Transverse colon (tissue), 4 donors: ENCODE measurements around the gene TMEM106C. TPM values are rescaled to one million over a fixed set of nuclear protein-coding genes. Genes with fewer than 3 reads are reported as not detected.

Experiments used
- DNase-seq: peaks from one replicate; pipeline ENCODE4 v3.0.0-alpha.2; 2019
- H3K27ac ChIP-seq, 4 donors: fragments of 200-600 bp; sonication (generic); 2 replicates each; pipeline ENCODE4 v1.5.1; 2016 to 2018; ENCODE audit warnings: inconsistent platforms in 4 of 4
- H3K27me3 ChIP-seq: fragments of 200-600 bp; sonication (generic); 2 replicates; pipeline ENCODE4 v1.5.1; 2017; ENCODE audit warnings: inconsistent platforms
- H3K36me3 ChIP-seq, 4 donors: fragments of 200-600 bp; sonication (generic); 2 replicates each; pipeline ENCODE4 v1.5.1; 2017 to 2019; ENCODE audit warnings: inconsistent platforms in 4 of 4
- H3K4me1 ChIP-seq, 4 donors: fragments of 200-600 bp; sonication (generic); 2 replicates each; pipeline ENCODE4 v1.5.1; 2017 to 2020; ENCODE audit warnings: inconsistent platforms in 4 of 4
- H3K4me3 ChIP-seq, 4 donors: fragments of 200-600 bp; sonication (generic); 1 replicate in 1 of 4; 2 replicates in 3 of 4; pipeline versions ENCODE4 v1.5.1 to v1.6.1; 2017 to 2019; ENCODE audit warnings: inconsistent platforms in 4 of 4
- H3K9me3 ChIP-seq, 2 donors: fragments of 200-600 bp; sonication (generic); 2 replicates each; pipeline ENCODE4 v1.5.1; 2017 to 2019; ENCODE audit warnings: inconsistent platforms in 2 of 2
- EP300 ChIP-seq: sonication (generic); formaldehyde crosslinking; IDR thresholded peaks from one replicate; pipeline ENCODE4 v1.6.1; 2017; ENCODE audit warnings: antibody characterized with exemption, low read depth
- POLR2A ChIP-seq: fragments of 450-650 bp; IDR thresholded peaks from one replicate; pipeline ENCODE4 v1.6.1; 2016; ENCODE audit warnings: antibody characterized with exemption, mild to moderate bottlenecking, moderate library complexity
- POLR2AphosphoS5 ChIP-seq, 3 donors: sonication (generic); formaldehyde crosslinking; IDR thresholded peaks; one replicate each; pipeline ENCODE4 v1.6.1; 2016; ENCODE audit warnings: antibody characterized with exemption in 3 of 3
- WGBS, 2 donors: methylation state at CpG; one replicate each; pipeline ENCODE4 v1.1.5; 2018; ENCODE audit warnings: low coverage in 1 of 2; 5-methylcytosine and 5-hydroxymethylcytosine counted together
- in situ Hi-C, 4 donors: fragments of 200-750 bp; cut with MboI; loops; one replicate each; pipeline versions ENCODE4 v1.15.0 to v1.15.1; 2017; ENCODE audit warnings: low sequenced_read_pairs in 3 of 4, low pct_ligation_motif_present in 1 of 4, low pct_unique_long_range_greater_than_20kb in 1 of 4
- intact Hi-C: fragments of 100-400 bp; cut with DNase I; formaldehyde crosslinking; loops from one replicate; pipeline ENCODE4 v1.15.1; 2023; ENCODE audit warnings: low total_unique reads
- total RNA-seq, 4 donors: library from RNA; depleted of rRNA; stranded (reverse); fragments of >200 nt; gene quantifications; one replicate each; pipeline ENCODE4 v1.1.0, GENCODE V29; 2016
- TF ChIP-seq, protein P1 (sequence below), 5 experiments: fragments of 200-600 bp in 3 of 5; fragments of 450-650 bp in 2 of 5; sonication (generic) in 3 of 5; IDR thresholded peaks; 1 replicate in 2 of 5; 2 replicates in 3 of 5; pipeline ENCODE4 v1.5.1; 2016 to 2017; ENCODE audit warnings: antibody characterized with exemption in 5 of 5, inconsistent platforms in 3 of 5, mild to moderate bottlenecking in 2 of 5, moderate library complexity in 1 of 5

Gene TMEM106C
- total RNA-seq, 4 donors from 2014 or later, result 51.9 to 258 (median 113) TPM

DNA sequence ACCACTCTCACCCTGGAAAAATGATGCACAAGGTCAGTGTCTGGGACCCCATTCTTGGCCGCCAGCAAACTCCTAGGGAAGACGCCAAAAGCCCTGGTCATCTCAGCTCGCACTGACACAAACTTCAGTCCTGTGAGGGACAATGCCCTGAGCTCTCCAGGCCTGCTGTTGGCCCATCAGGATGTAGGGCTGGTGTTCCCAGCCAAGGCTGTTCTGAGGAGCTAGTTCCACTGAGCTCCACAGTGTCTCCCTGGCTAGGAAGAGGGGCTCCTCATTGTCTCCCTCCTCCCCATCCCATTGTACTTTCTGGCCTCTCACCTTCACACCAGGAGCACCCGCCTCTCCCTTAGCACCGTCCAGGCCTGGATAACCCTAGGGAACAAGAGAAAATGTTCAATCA, 30.1 kb downstream of the TMEM106C start:
- intact Hi-C loops (no loop called here), in situ Hi-C loops (no loop called here)
- H3K9me3 ChIP-seq, result no peaks in the 10 kb centered on the region
- H3K4me3 ChIP-seq, result no peak overlapping the region
- TF ChIP-seq POLR2A (no peak), EP300 (no peak), POLR2AphosphoS5 (IDR thresholded peaks at IDR 0.05) (no peak)
- TF ChIP-seq, protein P1, sequence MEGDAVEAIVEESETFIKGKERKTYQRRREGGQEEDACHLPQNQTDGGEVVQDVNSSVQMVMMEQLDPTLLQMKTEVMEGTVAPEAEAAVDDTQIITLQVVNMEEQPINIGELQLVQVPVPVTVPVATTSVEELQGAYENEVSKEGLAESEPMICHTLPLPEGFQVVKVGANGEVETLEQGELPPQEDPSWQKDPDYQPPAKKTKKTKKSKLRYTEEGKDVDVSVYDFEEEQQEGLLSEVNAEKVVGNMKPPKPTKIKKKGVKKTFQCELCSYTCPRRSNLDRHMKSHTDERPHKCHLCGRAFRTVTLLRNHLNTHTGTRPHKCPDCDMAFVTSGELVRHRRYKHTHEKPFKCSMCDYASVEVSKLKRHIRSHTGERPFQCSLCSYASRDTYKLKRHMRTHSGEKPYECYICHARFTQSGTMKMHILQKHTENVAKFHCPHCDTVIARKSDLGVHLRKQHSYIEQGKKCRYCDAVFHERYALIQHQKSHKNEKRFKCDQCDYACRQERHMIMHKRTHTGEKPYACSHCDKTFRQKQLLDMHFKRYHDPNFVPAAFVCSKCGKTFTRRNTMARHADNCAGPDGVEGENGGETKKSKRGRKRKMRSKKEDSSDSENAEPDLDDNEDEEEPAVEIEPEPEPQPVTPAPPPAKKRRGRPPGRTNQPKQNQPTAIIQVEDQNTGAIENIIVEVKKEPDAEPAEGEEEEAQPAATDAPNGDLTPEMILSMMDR (IDR thresholded peaks at IDR 0.05), result no peak
- WGBS, 2 donors, result 88% methylated on average over 5 of the region's 5 CpGs; no CpG with 5 or more reads in 1 of the 2 donors
- peaks cover 0 to 13% (median 0%) of the 10 kb centered on the region in 4 donors for H3K4me1 ChIP-seq
- peaks cover 17% of the 10 kb centered on the region for H3K27me3 ChIP-seq
- no peak for DNase-seq
- no peak overlapping the region for H3K27ac ChIP-seq
- no peaks in the 10 kb centered on the region for H3K36me3 ChIP-seq

DNA sequence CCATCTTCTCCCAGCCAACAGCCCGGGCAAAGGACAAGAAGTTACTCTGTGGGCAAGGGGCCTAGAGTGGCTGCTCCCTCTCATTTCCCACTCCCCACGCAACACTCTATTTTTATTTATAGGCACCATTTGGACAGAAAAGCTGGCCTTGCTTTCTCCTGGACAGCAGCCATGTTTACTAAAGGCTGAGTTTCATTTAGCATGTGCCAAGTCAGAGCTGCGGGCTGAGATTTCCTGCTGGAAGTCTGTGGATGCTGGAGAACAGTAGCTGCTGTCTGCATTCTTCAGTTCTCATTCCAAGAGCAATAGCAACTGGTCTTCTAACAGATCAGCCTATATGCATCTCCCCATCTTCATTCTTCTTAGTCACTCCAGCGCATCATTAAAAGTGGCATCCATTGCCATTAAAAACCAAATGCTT, 32.6 kb downstream of the TMEM106C start:
- intact Hi-C loops, result no loop called here
- 44 to 61% methylated on average over 2 to 4 of the region's 4 CpGs for WGBS, 2 donors
- H3K27ac ChIP-seq, result no peak overlapping the region
- H3K27me3 ChIP-seq, result peaks cover 41% of the 10 kb centered on the region
- H3K36me3 ChIP-seq, result no peaks in the 10 kb centered on the region
- in situ Hi-C loops, result no loop called here
- H3K4me1 ChIP-seq, result peaks cover 0 to 12% (median 4%) of the 10 kb centered on the region in 4 donors
- no peak for TF ChIP-seq POLR2A
- no peak for TF ChIP-seq EP300
- TF ChIP-seq, protein P1 (IDR thresholded peaks at IDR 0.05), result no peak
- no peak for TF ChIP-seq POLR2AphosphoS5 (IDR thresholded peaks at IDR 0.05)
- DNase-seq, result no peak
- no peaks in the 10 kb centered on the region for H3K9me3 ChIP-seq
- no peak overlapping the region for H3K4me3 ChIP-seq

DNA sequence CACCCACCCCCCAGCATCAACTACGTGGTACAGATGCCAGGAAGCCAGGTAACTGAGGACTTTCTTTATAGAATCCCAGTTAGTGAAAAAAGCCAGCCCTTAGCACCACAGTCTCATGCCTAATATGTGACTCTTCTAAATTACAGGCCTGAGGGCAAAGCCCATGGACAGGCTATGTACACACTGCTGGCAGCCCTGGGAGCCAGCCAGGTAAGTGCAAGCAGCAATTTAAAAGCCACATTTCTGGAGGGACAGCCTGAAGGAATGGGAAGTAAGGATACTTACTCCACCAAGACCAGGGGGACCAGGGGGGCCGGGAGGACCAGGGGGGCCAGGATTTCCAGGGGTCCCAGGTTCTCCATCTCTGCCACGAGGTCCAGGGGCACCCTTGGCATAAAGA, 33.9 kb downstream of the TMEM106C start:
- Histone ChIP-seq H3K27me3 (peaks cover 54% of the 10 kb centered on the region), H3K4me1 (peaks cover 6 to 25% (median 16%) of the 10 kb centered on the region in 4 donors), H3K9me3 (no peaks in the 10 kb centered on the region), H3K27ac (no peak overlapping the region), H3K36me3 (no peaks in the 10 kb centered on the region), H3K4me3 (no peak overlapping the region)
- TF ChIP-seq POLR2AphosphoS5 (IDR thresholded peaks at IDR 0.05), result no peak
- TF ChIP-seq POLR2A, result no peak
- no peak for TF ChIP-seq EP300
- TF ChIP-seq, protein P1 (IDR thresholded peaks at IDR 0.05), result no peak
- in situ Hi-C loops (no loop called here), intact Hi-C loops (no loop called here)
- WGBS, 2 donors, result 46 to 69% methylated on average over 2 to 3 of the region's 3 CpGs
- no peak for DNase-seq

DNA sequence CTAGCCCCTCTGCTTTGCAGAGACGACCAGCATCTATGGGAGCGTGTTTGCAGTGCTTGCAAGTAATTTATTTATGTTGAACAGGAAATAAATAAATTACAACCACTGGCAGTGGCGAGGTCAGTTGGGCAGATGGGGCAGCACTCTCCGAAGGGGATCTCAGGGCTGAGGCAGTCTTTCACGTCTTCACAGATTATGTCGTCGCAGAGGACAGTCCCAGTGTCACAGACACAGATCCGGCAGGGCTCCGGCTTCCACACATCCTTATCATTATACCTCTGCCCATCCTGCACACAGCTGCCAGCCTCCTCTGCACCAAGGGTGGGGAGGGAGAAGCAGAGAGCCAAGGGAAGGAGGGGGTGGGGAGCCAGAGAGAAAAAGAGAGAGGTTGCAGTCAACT, 36.4 kb downstream of the TMEM106C start:
- no peaks in the 10 kb centered on the region for H3K36me3 ChIP-seq
- H3K9me3 ChIP-seq, result no peaks in the 10 kb centered on the region
- no peak overlapping the region for H3K27ac ChIP-seq
- TF ChIP-seq, protein P1 (IDR thresholded peaks at IDR 0.05), result no peak
- TF ChIP-seq POLR2AphosphoS5 (IDR thresholded peaks at IDR 0.05), result no peak
- TF ChIP-seq EP300, result no peak
- TF ChIP-seq POLR2A, result no peak
- peaks cover 28 to 50% (median 41%) of the 10 kb centered on the region in 4 donors for H3K4me1 ChIP-seq
- no peak overlapping the region for H3K4me3 ChIP-seq
- intact Hi-C loops, result no loop called here
- WGBS, 2 donors, result 73 to 80% methylated on average over 8 to 9 of the region's 9 CpGs
- H3K27me3 ChIP-seq, result peaks cover 79% of the 10 kb centered on the region
- in situ Hi-C loops, result no loop called here
- no peak for DNase-seq
